Iris pigment epithelial cell (primary cell): ENCODE measurements around the gene ARHGAP18.

ENCODE experiments used
- DNase-seq: peaks from one replicate; pipeline ENCODE4 v3.0.0-alpha.2; 2011; ENCODE audit warnings: low read depth

The ARHGAP18 gene

DNA sequence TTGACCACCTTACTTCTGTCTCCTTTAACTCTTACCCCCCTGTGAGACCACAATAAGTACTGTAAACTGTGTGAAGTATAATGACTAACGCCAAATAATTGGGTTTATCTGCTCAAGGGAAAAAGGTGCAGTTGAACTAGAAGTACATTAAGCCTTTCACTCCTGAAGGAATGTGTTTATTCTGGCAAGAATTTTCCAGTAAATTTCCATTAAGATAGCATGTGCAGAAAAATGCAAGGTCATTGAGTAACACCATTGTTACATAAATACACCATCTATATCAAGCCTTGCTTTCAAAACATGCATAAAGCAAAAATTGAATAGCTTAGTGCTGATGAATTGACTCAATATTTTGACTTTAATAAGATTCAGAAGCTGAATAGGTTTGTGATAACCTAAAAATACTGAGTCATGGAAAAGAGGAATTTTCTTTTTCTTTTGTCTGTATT is 65.4 kb downstream of the ARHGAP18 start:
- DNase-seq = peak; percentile 81

DNA sequence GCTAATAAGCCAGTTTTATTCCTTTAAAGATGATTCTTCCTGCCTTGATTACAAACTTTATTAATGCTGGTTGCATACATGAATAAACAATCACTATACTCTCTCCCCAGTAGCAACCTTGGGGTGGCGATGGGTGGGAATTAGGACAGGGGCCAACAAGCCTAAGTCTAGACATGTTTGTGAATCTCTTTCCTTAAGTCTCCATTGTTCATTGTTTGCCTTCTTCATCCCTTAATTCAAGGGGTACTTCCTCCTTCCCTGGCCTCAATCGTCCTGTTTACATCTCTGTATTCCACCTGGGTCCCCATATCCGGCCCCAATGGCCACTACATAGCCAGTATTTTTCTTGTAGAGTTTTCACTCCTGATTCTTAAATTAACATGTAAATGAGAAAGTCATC is 66.0 kb downstream of the ARHGAP18 start:
- DNase-seq = peak; percentile 18

- DNase-seq = no peak
These were observed 66.8 kb downstream of the ARHGAP18 start for GRCh38 chr6:129643176-129643575.

DNA sequence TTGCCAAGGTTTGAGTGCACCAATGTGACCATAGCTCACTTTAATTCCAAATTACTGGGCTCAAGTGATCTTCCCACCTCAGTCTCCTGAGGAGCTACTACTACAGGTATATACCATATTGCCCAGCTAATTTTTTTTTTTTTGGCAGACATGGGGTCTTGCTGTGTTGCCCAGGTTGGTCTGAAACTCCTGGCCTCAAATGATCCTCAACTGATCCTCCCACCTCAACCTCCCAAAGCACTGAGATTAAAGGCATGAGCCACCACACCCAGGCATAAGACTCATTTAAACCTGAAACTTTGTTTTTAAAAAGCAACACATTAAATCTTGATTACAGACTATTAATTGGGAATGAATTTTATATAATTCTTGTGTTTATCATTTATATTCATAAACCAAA is 67.7 kb downstream of the ARHGAP18 start:
- DNase-seq = no peak

DNA sequence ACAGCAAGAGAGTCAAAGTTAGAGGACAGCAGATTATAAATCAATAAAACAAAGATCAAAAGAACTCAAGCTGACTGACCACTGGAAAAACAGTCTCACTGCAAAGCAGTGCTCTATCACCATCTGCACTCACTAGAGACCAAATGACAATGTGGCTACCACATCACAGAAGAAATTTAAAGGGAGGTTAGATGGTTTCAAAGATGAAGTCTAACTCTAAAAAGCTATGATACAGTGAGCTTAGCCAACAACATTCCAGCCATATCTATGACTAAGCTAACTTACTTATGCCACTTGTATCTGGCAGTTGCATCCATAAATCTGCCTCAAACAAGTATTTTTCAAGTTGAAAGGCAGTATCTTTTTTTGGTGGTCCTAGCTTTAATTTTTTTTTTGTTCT is 68.6 kb downstream of the ARHGAP18 start:
- peak; percentile 83 for DNase-seq

GRCh38 chr6:129638686-129639085 is 71.3 kb downstream of the ARHGAP18 start:
- DNase-seq = no peak

DNA sequence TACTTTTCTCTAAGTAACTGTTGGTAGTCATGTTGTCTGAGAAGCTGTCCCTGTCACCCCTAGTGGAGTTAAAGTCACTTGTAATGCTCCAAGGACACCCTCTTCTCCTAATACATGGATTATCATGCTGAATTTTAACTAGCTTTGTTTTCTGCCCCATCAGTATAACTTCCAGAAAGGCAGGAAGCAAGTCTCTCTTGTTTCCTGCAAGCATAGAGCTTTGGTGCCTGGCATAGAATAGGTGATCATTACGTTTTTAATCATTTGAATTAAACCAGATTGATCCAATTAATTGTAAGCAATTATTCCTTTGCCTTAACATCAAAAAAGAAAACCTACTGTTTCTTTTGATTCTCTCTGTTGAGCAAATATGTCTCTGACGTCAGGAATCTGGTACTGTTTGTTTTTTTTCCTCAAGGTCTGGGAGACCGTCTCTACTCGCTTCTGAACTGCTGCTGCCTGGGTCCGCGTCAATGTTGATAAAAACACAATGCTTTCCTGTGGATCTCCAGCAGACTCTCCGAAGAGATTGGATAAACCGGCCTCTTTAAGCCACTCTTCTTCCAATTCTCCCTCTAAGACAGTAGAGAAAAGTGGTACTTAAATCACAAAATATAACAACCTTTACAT is 71.8 kb downstream of the ARHGAP18 start:
- DNase-seq = peak; percentile 91

DNA sequence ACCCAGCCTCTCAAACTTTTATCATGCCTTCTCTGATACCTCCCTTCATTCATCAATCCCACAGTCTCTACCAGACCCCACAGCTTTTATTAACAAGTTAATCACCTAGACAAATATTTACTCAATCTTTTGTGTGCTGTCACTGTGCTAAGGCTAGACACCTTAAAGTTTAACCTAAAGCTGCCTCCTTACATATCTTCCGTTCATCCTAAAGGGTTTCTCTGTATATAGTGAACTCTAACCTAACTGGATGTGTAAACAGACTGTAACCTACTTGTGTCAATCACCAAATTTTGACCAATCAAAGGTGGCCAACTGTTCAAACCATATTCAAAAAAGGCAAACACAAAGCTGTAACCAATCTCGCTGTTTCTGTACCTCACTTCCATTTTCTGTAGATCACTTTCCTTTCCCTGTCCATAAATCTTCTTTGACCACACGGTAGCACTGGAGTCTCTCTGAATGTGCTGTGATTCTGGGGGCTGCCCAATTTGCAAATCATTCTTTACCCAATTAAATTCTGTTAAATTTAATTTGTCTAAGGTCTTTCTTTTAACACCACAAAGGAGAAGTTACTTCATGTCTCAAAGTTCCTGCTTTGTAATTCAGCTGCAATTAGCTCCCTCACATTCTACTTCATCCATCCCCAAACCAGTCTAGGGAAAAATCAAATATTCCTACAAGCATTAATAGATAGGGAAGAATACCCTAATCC is 72.5 kb downstream of the ARHGAP18 start:
- no peak for DNase-seq

DNA sequence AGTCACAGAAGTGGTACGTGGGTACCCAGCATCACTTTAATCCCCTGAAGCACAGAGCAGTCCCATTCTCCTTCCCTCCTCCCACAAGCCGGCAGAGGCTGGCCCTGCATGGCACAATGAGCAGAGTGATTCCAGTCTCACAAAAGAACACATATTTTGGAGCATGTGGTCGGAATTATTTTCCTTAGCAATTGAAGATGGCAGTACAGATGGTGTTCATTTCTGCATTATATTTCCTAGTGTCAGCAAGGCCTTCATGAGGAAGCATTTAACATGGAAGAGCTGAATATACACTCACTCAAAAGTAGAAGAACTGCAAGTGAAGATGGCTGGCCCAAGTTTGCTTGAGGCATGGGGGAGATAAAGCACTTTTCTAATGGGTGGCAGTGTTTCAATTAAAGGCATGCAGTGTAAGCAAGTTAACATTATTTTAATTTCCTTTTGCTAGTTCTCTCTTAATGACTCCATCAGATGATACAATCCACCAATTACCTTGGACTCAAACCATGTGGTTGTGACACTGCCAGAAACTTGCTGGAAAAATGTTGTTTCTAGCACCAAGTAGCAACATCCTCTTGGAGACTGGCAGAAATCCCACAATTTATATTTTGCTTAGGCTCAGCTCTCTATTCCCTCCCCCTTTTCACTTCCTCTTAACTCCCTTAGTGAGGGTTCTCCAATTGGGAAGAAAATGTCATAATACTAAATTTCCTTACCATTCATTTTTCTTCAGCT is 74.4 kb downstream of the ARHGAP18 start:
- DNase-seq = peak; percentile 65

DNA sequence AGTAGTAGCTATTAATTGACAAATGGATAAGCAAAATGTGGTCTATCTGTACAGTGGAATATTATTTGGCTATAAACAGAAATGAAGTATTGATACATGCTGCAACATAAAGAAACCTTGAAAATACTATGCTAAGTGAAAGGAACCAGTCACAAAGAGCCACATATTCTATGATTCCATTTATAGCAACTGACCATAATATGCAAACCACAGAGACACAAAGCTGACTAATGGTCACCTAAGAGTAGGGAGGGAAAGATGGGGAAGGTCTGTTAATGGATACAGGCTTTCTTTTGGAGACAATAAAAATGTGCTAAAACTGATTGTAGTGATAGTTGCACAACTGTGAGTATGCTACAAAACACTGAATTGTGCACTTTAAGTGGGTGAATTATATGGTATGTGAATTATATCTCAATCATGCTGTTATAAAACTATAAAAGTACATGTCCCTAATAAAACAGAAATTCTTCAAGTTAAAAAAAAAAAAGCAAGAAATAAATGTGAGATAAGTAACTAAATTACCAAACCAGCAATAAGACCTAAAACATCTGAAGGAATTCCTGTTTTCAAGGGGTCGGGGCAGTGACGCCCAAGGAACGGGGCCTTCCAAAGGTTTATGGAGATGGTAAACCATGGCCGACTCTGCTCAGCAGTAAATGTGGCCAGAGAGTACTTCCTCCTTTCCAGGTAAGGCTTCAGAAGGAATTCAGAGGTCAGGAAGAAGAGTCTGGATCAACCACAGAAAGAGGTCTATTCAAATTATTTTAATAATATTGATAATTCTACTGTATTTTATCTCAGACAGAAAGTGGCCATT is 75.4 kb downstream of the ARHGAP18 start:
- no peak for DNase-seq

- no peak for DNase-seq
These were observed 76.4 kb downstream of the ARHGAP18 start for GRCh38 chr6:129633529-129633928.

DNA sequence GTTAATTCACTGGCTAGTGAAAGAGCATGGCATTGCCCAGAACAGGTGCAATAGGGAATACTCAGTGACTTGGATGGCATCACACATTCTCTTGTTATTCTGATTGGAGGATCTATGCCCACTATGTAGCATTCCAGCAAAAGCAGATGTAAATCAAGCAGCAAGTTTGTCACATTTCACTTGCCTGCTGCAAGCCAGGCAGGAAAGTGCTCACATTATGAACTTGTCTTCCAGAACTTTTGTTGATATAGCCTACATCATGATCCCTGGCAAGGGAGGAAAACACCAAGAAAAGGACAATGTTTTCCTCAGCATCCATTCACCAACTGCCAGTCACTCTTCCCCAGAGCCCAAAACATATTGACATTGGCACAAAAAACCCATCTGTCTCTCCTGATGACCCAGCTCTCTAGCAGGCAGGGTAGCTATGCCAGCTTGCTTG is 77.8 kb downstream of the ARHGAP18 start:
- no peak for DNase-seq

- no peak for DNase-seq
These were observed 78.9 kb downstream of the ARHGAP18 start for GRCh38 chr6:129631070-129631469.

DNA sequence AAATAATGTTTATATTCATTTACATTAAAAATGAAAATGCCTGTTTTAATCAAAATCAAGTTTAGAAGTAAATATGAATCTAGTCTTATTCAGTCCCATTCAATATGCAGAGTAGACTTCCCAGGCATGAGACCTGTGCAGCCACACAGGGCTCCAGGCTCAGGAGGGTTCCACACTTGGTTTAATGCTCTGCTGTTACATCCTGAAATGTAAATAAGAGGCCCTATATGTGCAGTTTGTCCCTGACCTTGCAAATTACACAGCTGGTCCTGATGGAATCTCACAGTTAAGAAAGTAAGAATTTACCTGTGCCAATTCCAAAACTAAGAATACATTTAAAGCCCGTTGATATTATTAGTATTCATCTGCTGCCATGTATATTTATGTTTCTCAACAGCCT is 79.4 kb downstream of the ARHGAP18 start:
- DNase-seq = no peak

DNA sequence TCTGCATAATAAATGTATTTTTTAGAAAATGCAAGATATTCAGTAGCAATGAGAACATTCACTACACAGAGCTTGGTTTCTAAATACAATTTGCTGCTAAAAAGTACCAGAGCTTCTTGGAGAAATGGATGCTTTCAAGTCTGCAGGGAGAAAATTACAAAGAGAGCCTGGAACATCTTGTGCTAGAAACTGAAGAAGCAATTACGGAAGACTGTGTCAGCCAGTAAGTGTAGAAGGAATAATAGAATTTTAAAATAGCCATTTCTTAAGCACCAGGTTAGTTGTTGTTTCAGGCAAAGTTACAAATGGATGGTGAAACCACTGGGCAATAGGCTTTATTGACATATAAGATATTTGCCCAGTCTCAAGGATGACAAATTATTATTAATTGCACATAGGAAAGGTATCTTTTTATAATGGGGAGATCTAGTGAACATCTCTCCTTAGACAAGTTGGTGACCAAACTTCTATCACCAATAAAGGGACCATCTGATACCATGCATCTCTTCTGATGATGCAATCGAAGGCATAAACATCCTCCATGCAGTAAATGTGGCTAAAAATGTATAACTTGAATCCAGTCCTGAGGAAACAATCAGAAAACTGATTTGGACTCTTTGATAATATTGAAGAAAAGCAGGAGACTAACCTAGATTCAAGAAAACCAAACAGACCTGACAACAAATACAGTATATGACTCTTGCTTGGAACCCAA is 81.7 kb downstream of the ARHGAP18 start:
- no peak for DNase-seq

DNA sequence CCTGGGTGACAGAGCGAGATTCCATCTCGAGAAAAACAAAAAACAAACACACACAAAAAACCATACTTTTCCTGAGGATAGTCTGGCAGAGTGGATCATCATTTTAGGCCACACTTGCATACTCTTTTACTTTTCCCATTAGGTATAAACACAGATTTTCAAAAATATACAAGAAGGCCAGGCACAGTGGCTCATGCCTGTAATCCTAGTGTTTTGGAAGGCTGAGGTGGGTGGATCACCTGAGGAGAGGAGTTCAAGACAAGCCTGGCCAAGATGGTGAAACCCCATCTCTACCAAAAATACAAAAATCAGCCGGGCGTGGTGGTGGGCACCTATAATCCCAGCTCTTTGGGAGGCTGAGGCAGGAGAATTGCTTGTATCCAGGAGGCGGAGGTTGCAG is 85.5 kb downstream of the ARHGAP18 start:
- DNase-seq = no peak

GRCh38 chr6:129623008-129623732 is 86.8 kb downstream of the ARHGAP18 start:
- DNase-seq = peak; percentile 40

DNA sequence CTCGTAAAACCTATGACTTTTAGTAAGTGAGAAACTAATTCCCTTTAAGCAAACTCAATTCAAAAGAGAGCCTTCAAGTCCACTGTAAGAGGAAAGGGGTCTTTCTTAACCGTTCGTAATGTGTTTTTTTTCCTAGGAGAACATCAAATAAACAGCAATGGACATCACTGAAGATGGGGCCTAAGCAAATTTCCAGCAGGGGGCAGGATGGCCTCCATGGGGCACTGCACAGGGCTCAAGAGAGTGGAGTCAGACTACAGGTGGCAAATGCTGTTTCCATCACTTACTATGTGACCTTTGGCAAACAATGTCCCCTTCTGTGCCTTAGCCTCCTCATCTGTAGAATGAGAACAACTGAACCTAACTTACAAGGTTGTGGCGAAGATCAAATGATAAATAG is 88.7 kb downstream of the ARHGAP18 start:
- no peak for DNase-seq

- DNase-seq = no peak
These were observed 89.8 kb downstream of the ARHGAP18 start for GRCh38 chr6:129620234-129620610.

DNA sequence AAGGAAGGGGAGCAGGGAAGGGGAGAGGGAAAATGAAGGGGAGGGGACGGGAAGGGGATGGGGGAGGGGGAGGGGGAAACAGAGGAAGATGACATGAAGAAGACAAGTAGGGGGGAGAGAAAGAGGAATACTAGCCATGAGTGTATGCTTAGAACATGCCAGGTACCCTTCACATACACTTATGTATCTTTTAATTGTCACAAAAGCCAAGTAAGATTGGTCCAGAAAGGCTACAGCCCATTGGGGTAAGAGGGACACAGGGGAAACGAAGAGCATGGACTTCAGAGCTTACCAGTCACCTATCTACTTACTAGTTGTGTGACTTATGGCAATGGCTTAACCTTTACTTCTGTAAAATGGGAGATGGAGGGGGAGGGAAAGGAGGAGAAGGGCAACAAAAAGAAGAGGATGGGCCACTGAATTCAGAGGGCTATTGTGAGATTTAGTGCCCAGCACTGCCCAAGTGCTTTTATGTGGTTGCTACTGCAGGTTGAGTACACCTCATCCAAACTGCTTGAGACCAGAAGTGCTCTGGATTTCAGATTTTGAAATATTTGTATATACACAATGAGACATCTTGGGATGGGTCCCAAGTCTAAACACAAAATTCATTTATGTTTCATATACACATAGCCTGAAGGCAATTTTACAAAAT is 90.3 kb downstream of the ARHGAP18 start:
- DNase-seq = no peak
